ENCODE measurements around the gene VWA5B1.

The VWA5B1 gene

DNA sequence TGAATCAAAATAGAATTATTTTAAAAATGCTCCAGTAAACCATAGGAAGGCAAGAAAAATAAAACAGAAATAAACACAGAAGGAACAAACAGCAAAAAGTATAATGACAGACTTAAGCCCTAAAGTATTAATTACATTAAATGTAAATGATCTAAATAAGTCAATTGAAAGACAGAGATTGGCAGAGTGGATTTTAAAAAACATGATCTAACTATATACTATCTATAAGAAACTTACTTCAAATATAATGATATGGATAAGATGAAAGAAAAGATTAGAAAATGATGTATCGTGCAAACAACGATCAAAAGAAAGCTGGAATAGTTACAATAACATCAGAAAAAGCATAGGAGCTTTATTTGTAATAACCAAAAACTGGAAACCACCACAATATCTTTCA is 104.6 kb downstream of the VWA5B1 start:
- TF ChIP-seq, protein P1, sequence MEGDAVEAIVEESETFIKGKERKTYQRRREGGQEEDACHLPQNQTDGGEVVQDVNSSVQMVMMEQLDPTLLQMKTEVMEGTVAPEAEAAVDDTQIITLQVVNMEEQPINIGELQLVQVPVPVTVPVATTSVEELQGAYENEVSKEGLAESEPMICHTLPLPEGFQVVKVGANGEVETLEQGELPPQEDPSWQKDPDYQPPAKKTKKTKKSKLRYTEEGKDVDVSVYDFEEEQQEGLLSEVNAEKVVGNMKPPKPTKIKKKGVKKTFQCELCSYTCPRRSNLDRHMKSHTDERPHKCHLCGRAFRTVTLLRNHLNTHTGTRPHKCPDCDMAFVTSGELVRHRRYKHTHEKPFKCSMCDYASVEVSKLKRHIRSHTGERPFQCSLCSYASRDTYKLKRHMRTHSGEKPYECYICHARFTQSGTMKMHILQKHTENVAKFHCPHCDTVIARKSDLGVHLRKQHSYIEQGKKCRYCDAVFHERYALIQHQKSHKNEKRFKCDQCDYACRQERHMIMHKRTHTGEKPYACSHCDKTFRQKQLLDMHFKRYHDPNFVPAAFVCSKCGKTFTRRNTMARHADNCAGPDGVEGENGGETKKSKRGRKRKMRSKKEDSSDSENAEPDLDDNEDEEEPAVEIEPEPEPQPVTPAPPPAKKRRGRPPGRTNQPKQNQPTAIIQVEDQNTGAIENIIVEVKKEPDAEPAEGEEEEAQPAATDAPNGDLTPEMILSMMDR (IDR thresholded peaks at IDR 0.05; ENCODE audit: extremely low read depth, insufficient read depth, missing control alignments) = no peak
- DNase-seq (ENCODE audit: low spot score) = no peak
- in situ Hi-C loops (cut with MboI; ENCODE audit: low pct_unique_long_range_greater_than_20kb, low sequenced_read_pairs, unreplicated experiment) = no loop called here

DNA sequence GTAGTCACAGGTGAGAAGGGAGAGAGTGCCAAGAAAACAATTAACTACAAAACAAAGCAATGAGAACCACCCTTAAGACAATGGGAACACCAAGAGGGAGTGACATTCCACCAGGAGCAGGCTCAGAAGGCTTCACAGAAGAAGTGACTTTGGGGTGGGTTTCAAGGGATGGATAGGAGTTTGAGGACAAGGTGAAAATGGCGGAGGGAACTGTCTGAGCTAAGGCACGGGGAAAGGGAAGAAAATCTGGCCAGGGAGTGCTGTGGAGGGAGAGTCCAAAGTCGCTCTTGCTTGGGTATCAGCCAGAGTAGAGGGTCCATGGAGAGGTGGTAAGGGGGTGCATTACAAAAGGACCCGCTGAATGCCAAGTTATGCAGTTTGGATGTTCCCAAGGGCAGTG is 108.1 kb downstream of the VWA5B1 start:
- TF ChIP-seq, protein P1 (IDR thresholded peaks at IDR 0.05; ENCODE audit: extremely low read depth, insufficient read depth, missing control alignments) = no peak
- DNase-seq (ENCODE audit: low spot score) = no peak
- in situ Hi-C loops (cut with MboI; ENCODE audit: low pct_unique_long_range_greater_than_20kb, low sequenced_read_pairs, unreplicated experiment) = no loop called here

- in situ Hi-C loops (cut with MboI; ENCODE audit: low pct_unique_long_range_greater_than_20kb, low sequenced_read_pairs, unreplicated experiment) = no loop called here
- TF ChIP-seq, protein P1 (IDR thresholded peaks at IDR 0.05; ENCODE audit: extremely low read depth, insufficient read depth, missing control alignments) = no peak
- no peak for DNase-seq (ENCODE audit: low spot score)
Observed at GRCh38 chr1:20399196-20399595, 108.5 kb downstream of the VWA5B1 start.

DNA sequence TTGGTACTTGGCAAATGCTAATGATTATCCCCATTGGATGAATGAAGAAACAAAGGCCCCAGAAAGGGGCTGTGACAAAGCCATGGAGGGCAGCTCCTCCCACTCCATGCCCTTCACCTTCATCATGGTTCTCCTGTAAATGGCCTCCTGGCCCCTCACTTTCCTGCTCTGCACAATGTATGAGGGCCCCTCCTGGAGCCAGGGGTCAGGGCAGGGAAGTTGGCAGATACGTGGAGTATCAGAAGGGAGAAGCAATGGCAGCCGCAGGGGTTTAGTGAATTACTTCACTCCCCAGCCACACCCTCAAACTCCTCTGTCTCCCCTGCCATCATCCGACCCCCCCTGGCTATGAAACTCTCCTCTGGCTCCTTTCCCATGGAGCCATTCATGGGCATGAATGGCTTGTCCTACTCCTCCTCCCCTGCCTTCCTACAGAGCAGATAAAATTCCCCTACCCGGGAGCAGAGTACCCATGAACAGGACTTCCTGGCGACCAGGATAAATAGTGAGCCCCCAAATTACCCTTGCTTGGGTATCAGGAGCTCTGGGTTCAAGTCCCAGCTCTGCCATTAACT is 109.0 kb downstream of the VWA5B1 start:
- DNase-seq (ENCODE audit: low spot score) = no peak
- in situ Hi-C loops (cut with MboI; ENCODE audit: low pct_unique_long_range_greater_than_20kb, low sequenced_read_pairs, unreplicated experiment) = no loop called here
- TF ChIP-seq, protein P1 (IDR thresholded peaks at IDR 0.05; ENCODE audit: extremely low read depth, insufficient read depth, missing control alignments) = no peak

DNA sequence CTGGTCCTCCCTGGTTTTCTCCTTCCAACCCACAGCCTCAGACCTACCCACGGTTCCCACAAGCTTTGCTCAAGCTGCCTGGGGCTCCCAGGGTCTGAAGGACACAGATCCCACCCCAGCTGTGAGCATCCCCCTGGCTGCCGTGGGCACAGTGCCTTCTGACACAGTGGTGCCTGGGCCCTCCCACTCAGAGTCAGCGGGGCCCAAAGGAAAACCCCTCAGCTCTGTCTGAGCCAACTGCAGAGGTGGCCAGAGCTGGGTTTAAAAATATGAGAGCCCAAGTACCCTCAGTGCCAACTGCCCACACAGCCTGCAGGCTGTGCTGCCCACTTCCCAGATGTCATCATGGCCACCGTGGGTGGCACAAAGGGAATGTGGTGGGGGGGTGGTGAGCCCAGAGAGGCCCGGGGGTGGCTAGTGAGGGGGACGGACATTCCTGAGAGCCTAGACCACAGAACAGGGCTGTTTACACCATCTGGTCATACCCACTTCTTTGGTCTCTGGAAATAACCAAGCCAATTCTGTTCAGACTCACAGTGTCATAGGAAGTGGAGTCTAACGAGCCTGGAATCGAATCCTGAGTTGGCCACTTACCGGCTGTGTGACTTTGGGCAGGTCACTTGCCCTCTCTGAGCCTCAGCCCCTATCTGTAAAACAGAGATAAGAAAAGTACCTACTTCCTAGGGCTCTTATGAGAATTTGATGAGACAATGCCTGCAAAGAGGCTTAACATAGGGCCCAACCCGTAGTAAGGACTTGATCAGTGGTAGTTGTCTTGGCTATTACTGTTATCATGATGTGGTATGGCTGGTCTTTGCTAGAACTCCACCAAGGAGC is 109.9 kb downstream of the VWA5B1 start:
- TF ChIP-seq, protein P1 (IDR thresholded peaks at IDR 0.05; ENCODE audit: extremely low read depth, insufficient read depth, missing control alignments) = no peak
- no peak for DNase-seq (ENCODE audit: low spot score)
- in situ Hi-C loops (cut with MboI; ENCODE audit: low pct_unique_long_range_greater_than_20kb, low sequenced_read_pairs, unreplicated experiment) = no loop called here

GRCh38 chr1:20401405-20402010 is 110.8 kb downstream of the VWA5B1 start:
- TF ChIP-seq, protein P1 (IDR thresholded peaks at IDR 0.05; ENCODE audit: extremely low read depth, insufficient read depth, missing control alignments) = no peak
- no peak for DNase-seq (ENCODE audit: low spot score)
- in situ Hi-C loops (cut with MboI; ENCODE audit: low pct_unique_long_range_greater_than_20kb, low sequenced_read_pairs, unreplicated experiment) = no loop called here
